PFSK-1 (cell line): ENCODE measurements around the gene GIGYF1.

Source experiments
- FOXP2 ChIP-seq: optimal IDR thresholded peaks from 2 replicates; pipeline ENCODE3; 2011; ENCODE audit warnings: borderline replicate concordance, control low read depth, inconsistent platforms; ENCODE audit not compliant: insufficient read depth; ENCODE audit errors: extremely low read length, extremely low read depth
- POLR2AphosphoS5 ChIP-seq: IDR thresholded peaks from 2 replicates; pipeline ENCODE4 v1.6.1; 2012; ENCODE audit warnings: low read depth, mild to moderate bottlenecking, control low read depth, low read length, moderate library complexity
- SIN3A ChIP-seq: IDR thresholded peaks from 2 replicates; pipeline ENCODE4 v1.6.1; 2012; ENCODE audit warnings: mild to moderate bottlenecking, low read length, moderate library complexity, borderline replicate concordance; ENCODE audit not compliant: insufficient read depth
- TAF1 ChIP-seq: IDR thresholded peaks from 2 replicates; pipeline ENCODE4 v1.6.1; 2012; ENCODE audit warnings: low read length, control low read depth, borderline replicate concordance; ENCODE audit not compliant: insufficient read depth
- TF ChIP-seq, protein P1 (sequence below), 2 experiments: IDR thresholded peaks; 2 replicates each; pipeline versions ENCODE4 v1.6.1 to v1.8.0; 2011 to 2012; ENCODE audit warnings: low read depth in 2 of 2, low read length in 2 of 2, control low read depth in 1 of 2, inconsistent platforms in 1 of 2, mild to moderate bottlenecking in 1 of 2, moderate library complexity in 1 of 2; ENCODE audit not compliant: insufficient read depth in 1 of 2

Gene GIGYF1

DNA sequence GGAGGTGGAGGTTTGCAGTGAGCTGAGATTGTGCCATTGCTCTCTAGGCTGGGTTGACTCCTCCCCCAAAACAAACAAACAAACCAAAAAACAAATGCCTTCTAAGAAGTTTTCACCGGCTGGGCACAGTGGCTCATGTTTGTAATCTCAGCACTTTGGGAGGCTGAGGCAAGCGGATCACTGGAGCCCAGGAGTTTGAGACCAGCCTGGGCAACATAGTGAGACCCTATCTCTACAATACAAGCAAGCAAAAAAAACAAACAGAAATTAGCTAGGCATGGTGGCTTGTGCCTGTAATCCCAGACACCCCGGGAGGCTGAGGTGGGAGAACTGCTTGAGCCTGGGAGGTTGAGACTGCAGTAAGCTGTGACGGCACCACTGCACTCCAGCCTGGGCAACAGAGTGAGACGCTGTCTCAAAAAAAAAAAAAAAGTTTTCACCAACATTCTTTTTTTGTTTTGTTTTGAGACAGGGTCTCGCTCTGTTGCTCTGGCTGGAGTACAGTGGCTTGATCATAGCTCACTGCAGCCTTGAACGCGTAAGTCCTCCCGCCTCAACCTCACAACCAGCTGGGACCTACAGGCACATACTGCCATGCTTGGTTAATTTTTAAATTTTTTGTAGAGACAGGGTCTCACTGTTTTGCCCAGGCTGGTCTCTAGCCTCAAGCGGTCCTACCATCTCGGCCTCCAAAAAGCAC is 38.0 kb upstream of the GIGYF1 start:
- TF ChIP-seq, protein P1, sequence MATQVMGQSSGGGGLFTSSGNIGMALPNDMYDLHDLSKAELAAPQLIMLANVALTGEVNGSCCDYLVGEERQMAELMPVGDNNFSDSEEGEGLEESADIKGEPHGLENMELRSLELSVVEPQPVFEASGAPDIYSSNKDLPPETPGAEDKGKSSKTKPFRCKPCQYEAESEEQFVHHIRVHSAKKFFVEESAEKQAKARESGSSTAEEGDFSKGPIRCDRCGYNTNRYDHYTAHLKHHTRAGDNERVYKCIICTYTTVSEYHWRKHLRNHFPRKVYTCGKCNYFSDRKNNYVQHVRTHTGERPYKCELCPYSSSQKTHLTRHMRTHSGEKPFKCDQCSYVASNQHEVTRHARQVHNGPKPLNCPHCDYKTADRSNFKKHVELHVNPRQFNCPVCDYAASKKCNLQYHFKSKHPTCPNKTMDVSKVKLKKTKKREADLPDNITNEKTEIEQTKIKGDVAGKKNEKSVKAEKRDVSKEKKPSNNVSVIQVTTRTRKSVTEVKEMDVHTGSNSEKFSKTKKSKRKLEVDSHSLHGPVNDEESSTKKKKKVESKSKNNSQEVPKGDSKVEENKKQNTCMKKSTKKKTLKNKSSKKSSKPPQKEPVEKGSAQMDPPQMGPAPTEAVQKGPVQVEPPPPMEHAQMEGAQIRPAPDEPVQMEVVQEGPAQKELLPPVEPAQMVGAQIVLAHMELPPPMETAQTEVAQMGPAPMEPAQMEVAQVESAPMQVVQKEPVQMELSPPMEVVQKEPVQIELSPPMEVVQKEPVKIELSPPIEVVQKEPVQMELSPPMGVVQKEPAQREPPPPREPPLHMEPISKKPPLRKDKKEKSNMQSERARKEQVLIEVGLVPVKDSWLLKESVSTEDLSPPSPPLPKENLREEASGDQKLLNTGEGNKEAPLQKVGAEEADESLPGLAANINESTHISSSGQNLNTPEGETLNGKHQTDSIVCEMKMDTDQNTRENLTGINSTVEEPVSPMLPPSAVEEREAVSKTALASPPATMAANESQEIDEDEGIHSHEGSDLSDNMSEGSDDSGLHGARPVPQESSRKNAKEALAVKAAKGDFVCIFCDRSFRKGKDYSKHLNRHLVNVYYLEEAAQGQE (IDR thresholded peaks at IDR 0.05; ENCODE audit: insufficient read depth in 1 of 2, low read depth in 2 of 2, low read length in 2 of 2) = no peak
- no peak for TF ChIP-seq FOXP2
- TF ChIP-seq POLR2AphosphoS5 = no peak
- TF ChIP-seq SIN3A = no peak
- TF ChIP-seq TAF1 = no peak

DNA sequence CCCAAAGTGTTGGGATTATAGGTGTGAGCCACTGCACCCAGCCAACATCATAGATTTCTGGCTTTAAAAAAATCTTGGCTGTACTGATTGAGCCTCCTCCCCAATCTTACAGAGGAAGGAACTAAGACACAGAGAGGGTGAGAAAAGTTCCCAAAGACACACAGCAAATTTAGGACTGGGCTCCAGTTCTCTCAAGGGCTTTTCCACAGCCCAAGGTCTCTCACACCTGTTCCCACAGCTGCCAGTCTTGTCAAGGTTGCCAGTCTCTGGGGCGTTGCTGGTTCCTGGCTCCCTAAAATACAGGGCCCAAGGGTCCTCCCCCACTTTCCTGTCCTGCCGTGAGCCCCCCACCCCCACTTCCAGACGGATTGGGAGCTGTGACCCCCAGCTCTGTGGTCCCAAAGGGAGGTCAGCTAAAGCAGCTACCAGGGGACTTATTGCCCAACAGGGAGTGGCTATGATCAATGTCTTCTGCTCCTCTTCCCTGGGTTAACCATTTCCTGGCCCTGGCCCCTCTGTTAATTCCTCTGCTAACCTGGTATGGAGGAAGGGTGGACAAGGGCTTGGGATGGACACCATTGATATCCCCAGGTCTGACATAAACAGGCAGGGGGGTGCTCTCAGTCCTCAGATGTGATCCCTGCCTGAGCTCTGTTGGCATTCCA is 36.2 kb upstream of the GIGYF1 start:
- TF ChIP-seq POLR2AphosphoS5 (no peak), TAF1 (no peak), SIN3A (no peak), FOXP2 (no peak)
- TF ChIP-seq, protein P1 (IDR thresholded peaks at IDR 0.05; ENCODE audit: insufficient read depth in 1 of 2, low read depth in 2 of 2, low read length in 2 of 2) = no peak

DNA sequence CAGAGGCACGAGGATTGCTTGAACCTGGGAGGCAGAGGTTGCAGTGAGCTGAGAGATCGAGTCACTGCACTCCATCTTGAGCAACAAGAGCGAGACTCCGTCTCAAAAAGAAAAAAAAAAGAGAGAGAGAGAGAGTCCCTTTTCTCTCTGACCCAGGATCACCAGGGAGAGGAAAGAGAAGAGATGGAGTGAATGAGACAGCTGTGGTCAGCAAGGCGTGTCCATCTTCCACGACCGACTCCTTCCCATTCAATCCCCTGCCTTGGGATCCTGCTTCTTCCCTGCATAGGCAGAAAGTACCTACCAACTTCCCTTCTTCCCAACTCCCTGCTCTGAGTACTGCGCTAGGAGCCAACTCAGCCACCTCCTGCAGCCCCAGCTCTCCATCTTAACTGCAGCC is 34.1 kb upstream of the GIGYF1 start:
- TF ChIP-seq SIN3A = no peak
- no peak for TF ChIP-seq TAF1
- TF ChIP-seq POLR2AphosphoS5 = no peak
- TF ChIP-seq, protein P1 (IDR thresholded peaks at IDR 0.05; ENCODE audit: insufficient read depth in 1 of 2, low read depth in 2 of 2, low read length in 2 of 2) = no peak
- TF ChIP-seq FOXP2 = no peak

DNA sequence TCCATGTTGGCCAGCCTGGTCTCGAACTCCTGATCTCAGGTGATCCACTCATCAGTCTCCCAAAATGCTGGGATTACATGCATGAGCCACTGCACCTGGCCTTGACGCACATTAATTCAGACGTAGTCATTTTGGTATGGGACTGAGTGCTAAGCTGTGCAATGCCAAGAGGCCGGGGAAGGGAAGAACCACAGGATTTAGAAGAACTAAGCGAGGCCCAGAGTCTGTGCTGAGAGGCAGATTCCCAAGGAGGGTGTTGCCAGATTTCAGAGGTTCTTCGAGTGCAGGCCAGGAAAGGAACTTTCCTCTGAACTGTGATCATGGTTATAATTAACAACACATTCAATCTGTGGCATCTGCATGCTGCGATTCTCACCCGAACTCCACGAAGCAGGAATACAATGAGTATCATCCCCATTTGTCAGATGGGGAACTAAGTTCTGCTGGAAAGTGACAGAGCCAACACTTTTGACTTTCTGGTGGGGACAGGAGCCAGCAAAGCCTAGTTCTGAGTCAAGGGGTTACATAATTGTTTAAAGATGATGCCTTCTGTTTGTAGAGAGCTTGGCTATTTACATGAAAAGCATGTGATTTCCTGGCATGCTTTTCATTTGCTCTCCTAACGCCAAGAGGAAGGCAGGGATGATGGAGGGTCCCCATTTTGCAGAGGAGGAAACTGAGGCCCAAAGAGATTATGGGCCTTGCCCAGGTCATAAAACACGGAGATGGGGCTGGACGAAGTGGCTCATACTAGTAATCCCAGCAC is 33.1 kb upstream of the GIGYF1 start:
- TF ChIP-seq POLR2AphosphoS5 = no peak
- TF ChIP-seq TAF1 = no peak
- no peak for TF ChIP-seq FOXP2
- TF ChIP-seq, protein P1 (IDR thresholded peaks at IDR 0.05; ENCODE audit: insufficient read depth in 1 of 2, low read depth in 2 of 2, low read length in 2 of 2) = no peak
- TF ChIP-seq SIN3A = no peak
